Brain microvascular endothelial cell (primary cell): ENCODE data around the gene TTF1.

ENCODE experiments used
- DNase-seq: peaks from one replicate; pipeline ENCODE4 v3.0.0-alpha.2; 2020
- H3K27ac ChIP-seq: fragments of 250-450 bp; sonication (Bioruptor Pico); 2 replicates; pipeline ENCODE4 v1.5.1; 2020; ENCODE audit warnings: mild to moderate bottlenecking, moderate library complexity
- H3K27me3 ChIP-seq: fragments of 250-450 bp; sonication (Bioruptor Pico); replicated peaks from 2 replicates; pipeline ENCODE4 v1.5.1; 2020; ENCODE audit warnings: mild to moderate bottlenecking
- H3K36me3 ChIP-seq: fragments of 250-450 bp; sonication (Bioruptor Pico); replicated peaks from 2 replicates; pipeline ENCODE4 v1.5.1; 2020; ENCODE audit warnings: mild to moderate bottlenecking
- H3K4me3 ChIP-seq: 2 replicates; pipeline ENCODE4 v1.5.1; 2011; ENCODE audit warnings: low read depth, mild to moderate bottlenecking, control low read depth, low read length, moderate library complexity
- in situ Hi-C: cut with HindIII; loops from 2 replicates; pipeline ENCODE4 v1.10.0; 2017; ENCODE audit warnings: low sequenced_read_pairs, low pct_ligation_motif_present
- TF ChIP-seq, protein P1 (sequence below): IDR thresholded peaks from 2 replicates; pipeline ENCODE4 v1.5.1; 2011; ENCODE audit warnings: low read depth, mild to moderate bottlenecking, moderate library complexity, low read length, control low read depth, inconsistent platforms; ENCODE audit errors: missing control alignments

The TTF1 gene

GRCh38 chr9:132370592-132370991, 36.0 kb downstream of the TTF1 start:
- Histone ChIP-seq H3K27ac (no peak overlapping the region), H3K36me3 (peaks cover 4% of the 10 kb centered on the region), H3K27me3 (no peaks in the 10 kb centered on the region), H3K4me3 (no peak overlapping the region)
- TF ChIP-seq, protein P1, sequence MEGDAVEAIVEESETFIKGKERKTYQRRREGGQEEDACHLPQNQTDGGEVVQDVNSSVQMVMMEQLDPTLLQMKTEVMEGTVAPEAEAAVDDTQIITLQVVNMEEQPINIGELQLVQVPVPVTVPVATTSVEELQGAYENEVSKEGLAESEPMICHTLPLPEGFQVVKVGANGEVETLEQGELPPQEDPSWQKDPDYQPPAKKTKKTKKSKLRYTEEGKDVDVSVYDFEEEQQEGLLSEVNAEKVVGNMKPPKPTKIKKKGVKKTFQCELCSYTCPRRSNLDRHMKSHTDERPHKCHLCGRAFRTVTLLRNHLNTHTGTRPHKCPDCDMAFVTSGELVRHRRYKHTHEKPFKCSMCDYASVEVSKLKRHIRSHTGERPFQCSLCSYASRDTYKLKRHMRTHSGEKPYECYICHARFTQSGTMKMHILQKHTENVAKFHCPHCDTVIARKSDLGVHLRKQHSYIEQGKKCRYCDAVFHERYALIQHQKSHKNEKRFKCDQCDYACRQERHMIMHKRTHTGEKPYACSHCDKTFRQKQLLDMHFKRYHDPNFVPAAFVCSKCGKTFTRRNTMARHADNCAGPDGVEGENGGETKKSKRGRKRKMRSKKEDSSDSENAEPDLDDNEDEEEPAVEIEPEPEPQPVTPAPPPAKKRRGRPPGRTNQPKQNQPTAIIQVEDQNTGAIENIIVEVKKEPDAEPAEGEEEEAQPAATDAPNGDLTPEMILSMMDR: no peak
- no peak for DNase-seq
- in situ Hi-C loops: no loop called here

- in situ Hi-C loops: no loop called here
- no peak overlapping the region for H3K27ac ChIP-seq
- no peak overlapping the region for H3K4me3 ChIP-seq
- H3K36me3 ChIP-seq: no peaks in the 10 kb centered on the region
- no peak for DNase-seq
- H3K27me3 ChIP-seq: no peaks in the 10 kb centered on the region
- TF ChIP-seq, protein P1: no peak
Observed at GRCh38 chr9:132369421-132369820, 37.2 kb downstream of the TTF1 start.

DNA sequence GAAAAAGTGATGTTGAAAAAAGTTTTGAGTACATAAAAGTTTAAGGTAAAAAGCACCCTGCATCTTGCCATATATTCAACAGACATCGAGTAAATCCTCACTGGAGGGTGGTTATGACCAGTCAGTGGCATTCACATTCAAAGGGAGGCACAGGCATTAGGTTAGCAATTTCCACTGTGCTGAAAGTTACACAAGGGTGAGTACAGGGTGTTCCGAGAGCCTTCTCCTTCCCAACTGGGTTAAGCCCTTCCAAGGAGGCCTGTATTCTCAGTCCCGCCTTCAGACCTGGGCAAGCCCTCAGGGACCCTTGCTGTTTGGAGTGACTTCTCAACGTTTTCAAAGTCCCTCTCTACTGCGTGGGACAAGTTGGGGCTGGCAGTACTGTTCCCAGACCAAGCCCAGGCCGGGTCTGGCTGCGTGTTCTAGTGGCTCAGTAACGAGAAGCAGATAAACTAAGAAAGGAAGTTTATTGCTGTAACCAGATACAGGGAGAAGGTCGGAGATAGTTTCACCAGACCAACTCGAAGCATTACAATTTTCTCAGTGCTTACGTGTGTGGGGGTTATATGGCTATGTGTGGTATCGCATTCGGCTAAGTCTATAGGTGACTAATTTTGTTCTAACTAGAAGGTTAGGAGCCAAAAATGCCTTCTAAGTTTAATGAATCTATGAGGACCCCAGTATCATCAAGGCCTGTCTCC, 38.9 kb downstream of the TTF1 start:
- no peaks in the 10 kb centered on the region for H3K36me3 ChIP-seq
- H3K27me3 ChIP-seq: no peaks in the 10 kb centered on the region
- no peak overlapping the region for H3K4me3 ChIP-seq
- in situ Hi-C loops: no loop called here
- DNase-seq: no peak
- no peak overlapping the region for H3K27ac ChIP-seq
- TF ChIP-seq, protein P1: no peak

DNA sequence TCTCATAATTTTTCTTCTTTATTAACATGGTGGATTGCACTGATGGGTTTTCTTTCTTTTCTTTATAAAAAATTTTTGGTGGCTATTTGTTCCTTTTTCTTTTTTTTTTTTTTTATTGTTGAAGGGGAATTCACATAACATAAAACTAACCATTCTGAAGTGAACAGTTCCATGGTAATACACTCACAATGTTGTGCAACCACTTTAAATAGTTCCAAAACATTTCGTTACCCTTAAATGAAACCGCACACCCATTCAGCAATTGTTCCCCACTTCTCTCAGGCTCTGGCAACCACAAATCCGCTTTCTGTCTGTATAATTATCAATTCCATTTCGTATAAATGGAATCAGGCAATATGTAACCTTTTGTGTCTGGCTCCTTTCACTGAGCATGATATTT, 40.2 kb downstream of the TTF1 start:
- TF ChIP-seq, protein P1: no peak
- in situ Hi-C loops: no loop called here
- no peaks in the 10 kb centered on the region for H3K27me3 ChIP-seq

GRCh38 chr9:132365986-132366385, 40.7 kb downstream of the TTF1 start:
- TF ChIP-seq, protein P1: no peak
- in situ Hi-C loops: no loop called here
- Histone ChIP-seq H3K27me3 (no peaks in the 10 kb centered on the region), H3K4me3 (no peak overlapping the region), H3K27ac (no peak overlapping the region), H3K36me3 (no peaks in the 10 kb centered on the region)
- no peak for DNase-seq

More for the DNA sequence above, 40.2 kb downstream of the TTF1 start:
- Histone ChIP-seq H3K36me3 (no peaks in the 10 kb centered on the region), H3K27ac (no peak overlapping the region), H3K4me3 (no peak overlapping the region)
- no peak for DNase-seq

- H3K36me3 ChIP-seq: no peaks in the 10 kb centered on the region
- H3K27me3 ChIP-seq: no peaks in the 10 kb centered on the region
- no peak for DNase-seq
- no peak overlapping the region for H3K4me3 ChIP-seq
- in situ Hi-C loops: no loop called here
- TF ChIP-seq, protein P1: no peak
- no peak overlapping the region for H3K27ac ChIP-seq
Observed at GRCh38 chr9:132364068-132364467, 42.6 kb downstream of the TTF1 start.
